Gastrocnemius medialis (tissue), 4 donors: ENCODE results near the gene PSMD1.

Experiments
- POLR2A ChIP-seq, 2 donors: fragments of 450-650 bp; IDR thresholded peaks; one replicate each; pipeline ENCODE4 v1.6.1; 2017; ENCODE audit warnings: antibody characterized with exemption in 2 of 2, mild to moderate bottlenecking in 2 of 2, moderate library complexity in 2 of 2
- TF ChIP-seq, protein P1 (sequence below), 5 experiments: fragments of 450-650 bp in 3 of 5; fragments of 200-600 bp in 2 of 5; sonication (generic) in 2 of 5; IDR thresholded peaks in 4 of 5; conservative IDR thresholded peaks in 1 of 5; 1 replicate in 4 of 5; 2 replicates in 1 of 5; pipeline ENCODE4 v1.5.1; 2016 to 2019; ENCODE audit warnings: antibody characterized with exemption in 5 of 5, mild to moderate bottlenecking in 3 of 5, moderate library complexity in 3 of 5

DNA sequence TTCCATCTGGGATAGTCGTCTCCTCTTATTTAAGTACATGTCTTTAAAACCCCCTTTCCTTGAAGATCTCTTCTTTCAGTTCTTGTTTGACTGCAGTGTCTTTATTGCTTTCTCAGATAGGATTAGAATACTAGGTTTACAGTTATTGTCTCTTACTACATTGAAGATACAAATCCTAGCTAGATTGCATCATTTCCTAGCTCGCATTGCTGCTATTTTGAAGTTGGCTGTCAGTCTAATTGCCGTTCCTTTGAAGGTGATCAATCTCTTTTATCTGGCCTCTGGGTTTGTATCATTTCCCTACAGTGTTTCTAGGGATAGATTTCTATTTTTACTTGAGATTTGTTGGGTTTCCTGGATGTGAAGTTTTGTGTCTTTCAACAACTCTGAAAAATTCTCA lies 162.6 kb downstream of the PSMD1 start:
- TF ChIP-seq, protein P1, sequence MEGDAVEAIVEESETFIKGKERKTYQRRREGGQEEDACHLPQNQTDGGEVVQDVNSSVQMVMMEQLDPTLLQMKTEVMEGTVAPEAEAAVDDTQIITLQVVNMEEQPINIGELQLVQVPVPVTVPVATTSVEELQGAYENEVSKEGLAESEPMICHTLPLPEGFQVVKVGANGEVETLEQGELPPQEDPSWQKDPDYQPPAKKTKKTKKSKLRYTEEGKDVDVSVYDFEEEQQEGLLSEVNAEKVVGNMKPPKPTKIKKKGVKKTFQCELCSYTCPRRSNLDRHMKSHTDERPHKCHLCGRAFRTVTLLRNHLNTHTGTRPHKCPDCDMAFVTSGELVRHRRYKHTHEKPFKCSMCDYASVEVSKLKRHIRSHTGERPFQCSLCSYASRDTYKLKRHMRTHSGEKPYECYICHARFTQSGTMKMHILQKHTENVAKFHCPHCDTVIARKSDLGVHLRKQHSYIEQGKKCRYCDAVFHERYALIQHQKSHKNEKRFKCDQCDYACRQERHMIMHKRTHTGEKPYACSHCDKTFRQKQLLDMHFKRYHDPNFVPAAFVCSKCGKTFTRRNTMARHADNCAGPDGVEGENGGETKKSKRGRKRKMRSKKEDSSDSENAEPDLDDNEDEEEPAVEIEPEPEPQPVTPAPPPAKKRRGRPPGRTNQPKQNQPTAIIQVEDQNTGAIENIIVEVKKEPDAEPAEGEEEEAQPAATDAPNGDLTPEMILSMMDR (IDR thresholded peaks at IDR 0.05 in 4 of 5, conservative IDR thresholded peaks at IDR 0.05 in 1 of 5) = no peak
- no peak for TF ChIP-seq POLR2A (IDR thresholded peaks at IDR 0.05)
